Heart left ventricle (tissue), 13 donors: Measurements from ENCODE around the gene TUBB8.

Experiments used
- POLR2A ChIP-seq, 2 donors: fragments of 450-650 bp; IDR thresholded peaks; one replicate each; pipeline ENCODE4 v1.6.1; 2017; ENCODE audit warnings: antibody characterized with exemption in 2 of 2, mild to moderate bottlenecking in 2 of 2, moderate library complexity in 2 of 2
- TF ChIP-seq, protein P1 (sequence below), 12 donors: fragments of 200-600 bp; sonication (generic) in 4 of 12; IDR thresholded peaks; one replicate each; pipeline versions ENCODE4 v1.5.0 to v1.8.0; 2018 to 2022; ENCODE audit warnings: antibody characterized with exemption in 12 of 12, mild to moderate bottlenecking in 5 of 12
- donor health status: ischemic (EF 13 %, LVEDD 7.1; RV severe dilation, severe dysfunction).
- donor health status: DM: no; HTN: yes; CAD: no.
- donor health status: DM: no; HTN: no; CAD: no.
- donor health status: ischemic (EF 25% LVEDD 6.9; RV normal size, moderate dysfunction).
- donor health status: ischemic (EF 25% LVEDD 5.7; RV mildly dilated, moderate dysfunction).
- donor health status: ischemic (EF 35%, LVEDD 5.7; RV mildly dilated, moderate dysfunction).
- donor health status: nonischemic (EF 11% LVEDD 7.7; RV severe dilation, severe dysfunction).
- donor health status: DM: yes; HTN: yes; CAD: no.
- donor health status: PGD.
- donor health status: ischemic (EF 29% LVEDD 5.4; RV normal size, mild dysfunction).
- donor health status: nonischemic (EF 23%, LVEDD 6.1; RV moderate dilation, normal function).

DNA sequence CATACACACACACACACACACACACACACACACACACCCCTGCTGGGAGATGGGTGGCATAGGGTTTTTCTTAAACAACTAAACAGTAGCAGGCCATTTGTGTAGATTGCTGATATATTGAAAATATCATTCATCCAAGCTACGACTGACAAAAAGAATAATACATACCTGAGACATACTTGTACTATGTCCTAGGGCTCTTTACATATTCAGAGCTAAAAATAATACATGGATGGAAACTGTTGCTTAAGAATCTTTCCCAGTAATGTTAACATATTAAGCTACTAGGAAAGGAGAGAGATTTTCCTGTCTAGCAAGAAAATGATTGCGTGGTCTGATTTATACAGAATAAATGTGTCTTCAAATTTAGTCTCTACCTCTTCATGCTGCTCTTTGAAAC lies 40.2 kb upstream of the TUBB8 start:
- TF ChIP-seq, protein P1, sequence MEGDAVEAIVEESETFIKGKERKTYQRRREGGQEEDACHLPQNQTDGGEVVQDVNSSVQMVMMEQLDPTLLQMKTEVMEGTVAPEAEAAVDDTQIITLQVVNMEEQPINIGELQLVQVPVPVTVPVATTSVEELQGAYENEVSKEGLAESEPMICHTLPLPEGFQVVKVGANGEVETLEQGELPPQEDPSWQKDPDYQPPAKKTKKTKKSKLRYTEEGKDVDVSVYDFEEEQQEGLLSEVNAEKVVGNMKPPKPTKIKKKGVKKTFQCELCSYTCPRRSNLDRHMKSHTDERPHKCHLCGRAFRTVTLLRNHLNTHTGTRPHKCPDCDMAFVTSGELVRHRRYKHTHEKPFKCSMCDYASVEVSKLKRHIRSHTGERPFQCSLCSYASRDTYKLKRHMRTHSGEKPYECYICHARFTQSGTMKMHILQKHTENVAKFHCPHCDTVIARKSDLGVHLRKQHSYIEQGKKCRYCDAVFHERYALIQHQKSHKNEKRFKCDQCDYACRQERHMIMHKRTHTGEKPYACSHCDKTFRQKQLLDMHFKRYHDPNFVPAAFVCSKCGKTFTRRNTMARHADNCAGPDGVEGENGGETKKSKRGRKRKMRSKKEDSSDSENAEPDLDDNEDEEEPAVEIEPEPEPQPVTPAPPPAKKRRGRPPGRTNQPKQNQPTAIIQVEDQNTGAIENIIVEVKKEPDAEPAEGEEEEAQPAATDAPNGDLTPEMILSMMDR (IDR thresholded peaks at IDR 0.05) = no peak
- no peak for TF ChIP-seq POLR2A (IDR thresholded peaks at IDR 0.05)
